ENCODE results near the gene KIAA1549.
"Not testable (repeated sequence)": the region's sequence is repeated elsewhere in the genome, so short reads cannot be mapped to it uniquely, and the experiment has no call there.

Gene KIAA1549

GRCh38 chr7:138941545-138941944 is 39.6 kb downstream of the KIAA1549 start:
- TF ChIP-seq CTCF (conservative IDR thresholded peaks at IDR 0.05; ENCODE audit: low read depth, low read length): no peak
- Histone ChIP-seq H3K27ac (no peak overlapping the region), H2AFZ (ENCODE audit: low read depth) (no peak overlapping the region), H3K4me1 (ENCODE audit: low read depth, poor library complexity, severe bottlenecking) (no peaks in the 10 kb centered on the region), H4K20me1 (ENCODE audit: insufficient read depth) (no peaks in the 10 kb centered on the region), H3K27me3 (ENCODE audit: insufficient read depth, low read depth) (no peaks in the 10 kb centered on the region), H3K4me2 (no peak overlapping the region), H3K9ac (no peak overlapping the region), H3K36me3 (ENCODE audit: insufficient read depth) (no peaks in the 10 kb centered on the region), H3K4me3 (IDR thresholded peaks at IDR 0.05; ENCODE audit: insufficient read depth, low read depth, low read length) (no peak overlapping the region), H3K79me2 (ENCODE audit: insufficient read depth, low read depth) (no peaks in the 10 kb centered on the region)

- not testable (repeated sequence) for H3K9ac ChIP-seq; H2AFZ ChIP-seq (ENCODE audit: low read depth); H3K4me3 ChIP-seq (IDR thresholded peaks at IDR 0.05; ENCODE audit: insufficient read depth, low read depth, low read length); H3K4me2 ChIP-seq; H3K4me1 ChIP-seq (ENCODE audit: low read depth, poor library complexity, severe bottlenecking); H4K20me1 ChIP-seq (ENCODE audit: insufficient read depth); H3K27me3 ChIP-seq (ENCODE audit: insufficient read depth, low read depth); H3K79me2 ChIP-seq (ENCODE audit: insufficient read depth, low read depth); H3K27ac ChIP-seq; H3K36me3 ChIP-seq (ENCODE audit: insufficient read depth)
Observed at GRCh38 chr7:138940602-138941001, 40.6 kb downstream of the KIAA1549 start.

GRCh38 chr7:138937484-138937883 is 43.7 kb downstream of the KIAA1549 start:
- no peak for TF ChIP-seq CTCF (conservative IDR thresholded peaks at IDR 0.05; ENCODE audit: low read depth, low read length)
- Histone ChIP-seq H4K20me1 (ENCODE audit: insufficient read depth) (no peaks in the 10 kb centered on the region), H3K36me3 (ENCODE audit: insufficient read depth) (no peaks in the 10 kb centered on the region), H3K27ac (no peak overlapping the region), H3K79me2 (ENCODE audit: insufficient read depth, low read depth) (no peaks in the 10 kb centered on the region), H3K27me3 (ENCODE audit: insufficient read depth, low read depth) (no peaks in the 10 kb centered on the region), H3K4me3 (IDR thresholded peaks at IDR 0.05; ENCODE audit: insufficient read depth, low read depth, low read length) (no peak overlapping the region), H3K4me1 (ENCODE audit: low read depth, poor library complexity, severe bottlenecking) (no peaks in the 10 kb centered on the region), H3K4me2 (no peak overlapping the region), H2AFZ (ENCODE audit: low read depth) (no peak overlapping the region), H3K9ac (no peak overlapping the region)

- Histone ChIP-seq H3K4me1 (ENCODE audit: low read depth, poor library complexity, severe bottlenecking) (no peaks in the 10 kb centered on the region), H3K27me3 (ENCODE audit: insufficient read depth, low read depth) (no peaks in the 10 kb centered on the region), H3K36me3 (ENCODE audit: insufficient read depth) (no peaks in the 10 kb centered on the region), H4K20me1 (ENCODE audit: insufficient read depth) (no peaks in the 10 kb centered on the region), H2AFZ (ENCODE audit: low read depth) (no peak overlapping the region), H3K27ac (no peak overlapping the region), H3K4me3 (IDR thresholded peaks at IDR 0.05; ENCODE audit: insufficient read depth, low read depth, low read length) (no peak overlapping the region), H3K9ac (no peak overlapping the region), H3K4me2 (no peak overlapping the region), H3K79me2 (ENCODE audit: insufficient read depth, low read depth) (no peaks in the 10 kb centered on the region)
- TF ChIP-seq CTCF (conservative IDR thresholded peaks at IDR 0.05; ENCODE audit: low read depth, low read length): no peak
Observed at GRCh38 chr7:138935465-138936011, 45.7 kb downstream of the KIAA1549 start.

GRCh38 chr7:138934861-138935260 is 46.3 kb downstream of the KIAA1549 start:
- no peak for TF ChIP-seq CTCF (conservative IDR thresholded peaks at IDR 0.05; ENCODE audit: low read depth, low read length)
- Histone ChIP-seq H2AFZ (ENCODE audit: low read depth) (no peak overlapping the region), H3K4me1 (ENCODE audit: low read depth, poor library complexity, severe bottlenecking) (no peaks in the 10 kb centered on the region), H3K27ac (no peak overlapping the region), H3K27me3 (ENCODE audit: insufficient read depth, low read depth) (no peaks in the 10 kb centered on the region), H3K79me2 (ENCODE audit: insufficient read depth, low read depth) (no peaks in the 10 kb centered on the region), H4K20me1 (ENCODE audit: insufficient read depth) (no peaks in the 10 kb centered on the region), H3K4me2 (no peak overlapping the region), H3K4me3 (IDR thresholded peaks at IDR 0.05; ENCODE audit: insufficient read depth, low read depth, low read length) (no peak overlapping the region), H3K36me3 (ENCODE audit: insufficient read depth) (no peaks in the 10 kb centered on the region), H3K9ac (no peak overlapping the region)

All from KMS-11 (cell line).